Endothelial cell of umbilical vein (primary cell): ENCODE measurements around the gene UPF2. TPM values are rescaled to one million over a fixed set of nuclear protein-coding genes. Genes with fewer than 3 reads are reported as not detected.

ENCODE experiments used
- BruUV-seq: library from RNA; stranded (reverse); fragments of 400-500 nt; replicated peaks from 2 replicates; lab custom pipeline; 2021; lab: Mats Ljungman, UMichigan
- CTCF ChIA-PET: fragments of 300-600, 350-600 bp; sonication (Branson Sonifier 250); formaldehyde crosslinking; loops from one replicate; lab custom pipeline; 2021; ENCODE audit warnings: antibody characterized with exemption, inconsistent platforms; lab: Charles Lee
- POLR2A ChIA-PET: fragments of 300-600, 350-600 bp; sonication (Branson Sonifier 250); formaldehyde crosslinking; loops from one replicate; lab custom pipeline; 2021; ENCODE audit warnings: antibody characterized with exemption, inconsistent platforms; lab: Charles Lee
- DNase-seq: peaks from one replicate; pipeline ENCODE4 v3.0.0-alpha.2; 2011; ENCODE audit warnings: low read depth, low spot score
- FAIRE-seq: peaks from 2 replicates; lab custom pipeline; 2011; peaks lifted over from hg19 to GRCh38; lab: Jason Lieb, UNC
- H2AFZ ChIP-seq: 2 replicates; pipeline ENCODE4 v1.6.0; 2012; ENCODE audit warnings: low read depth, low read length, control low read depth, inconsistent platforms
- H3K27ac ChIP-seq: 2 replicates; pipeline ENCODE4 v1.5.1; 2011; ENCODE audit warnings: low read depth, mild to moderate bottlenecking, control low read depth, low read length, moderate library complexity; ENCODE audit not compliant: insufficient read depth
- H3K27me3 ChIP-seq, 2 experiments: 2 replicates each; pipeline versions ENCODE4 v1.6.0 to v1.6.1; 2011; ENCODE audit warnings: low read length in 2 of 2, mixed read lengths in 1 of 2; ENCODE audit not compliant: control insufficient read depth in 2 of 2, insufficient read depth in 2 of 2
- H3K36me3 ChIP-seq, 2 experiments: 2 replicates in 1 of 2; 3 replicates in 1 of 2; pipeline ENCODE4 v1.5.1; 2011; ENCODE audit warnings: low read length in 2 of 2, mild to moderate bottlenecking in 1 of 2, moderate library complexity in 1 of 2; ENCODE audit not compliant: control insufficient read depth in 2 of 2, insufficient read depth in 2 of 2; ENCODE audit errors: extremely low read depth in 1 of 2
- H3K4me1 ChIP-seq: 3 replicates; pipeline ENCODE4 v1.5.1; 2011; ENCODE audit warnings: mild to moderate bottlenecking, low read length; ENCODE audit not compliant: control insufficient read depth, insufficient read depth; ENCODE audit errors: extremely low read depth
- H3K4me2 ChIP-seq: 2 replicates; pipeline ENCODE4 v1.6.1; 2011; ENCODE audit warnings: low read length, control low read depth, mixed read lengths; ENCODE audit not compliant: insufficient read depth
- H3K4me3 ChIP-seq, 3 experiments: fragments of 200-600 bp in 1 of 3; sonication (generic), shearing (Covaris generic) in 1 of 3; replicated peaks in 1 of 3; 2 replicates each; pipeline ENCODE4 v1.5.1; 2011 to 2016; ENCODE audit warnings: control low read depth in 3 of 3, low read length in 3 of 3, mild to moderate bottlenecking in 2 of 3, inconsistent platforms in 1 of 3, low read depth in 1 of 3, moderate library complexity in 1 of 3; ENCODE audit not compliant: insufficient read depth in 1 of 3
- H3K79me2 ChIP-seq: 2 replicates; pipeline ENCODE4 v1.6.0; 2012; ENCODE audit warnings: low read length, inconsistent platforms; ENCODE audit not compliant: control insufficient read depth, insufficient read depth
- H3K9ac ChIP-seq: replicated peaks from 2 replicates; pipeline ENCODE3; 2011; ENCODE audit warnings: low read length, control low read depth; ENCODE audit not compliant: insufficient read depth; ENCODE audit errors: extremely low read depth
- H3K9me1 ChIP-seq: replicated peaks from 3 replicates; pipeline ENCODE4 v1.6.0; 2011; ENCODE audit warnings: mild to moderate bottlenecking, low read length; ENCODE audit not compliant: control insufficient read depth, insufficient read depth; ENCODE audit errors: extremely low read depth
- H3K9me3 ChIP-seq: replicated peaks from 2 replicates; pipeline ENCODE4 v1.5.1; 2012; ENCODE audit warnings: low read length, inconsistent platforms; ENCODE audit not compliant: control insufficient read depth, insufficient read depth
- H4K20me1 ChIP-seq: replicated peaks from 2 replicates; pipeline ENCODE3; 2011; ENCODE audit warnings: mild to moderate bottlenecking, low read length; ENCODE audit not compliant: control insufficient read depth, insufficient read depth; ENCODE audit errors: extremely low read depth
- CTCF ChIP-seq, 2 donors: IDR thresholded peaks; 1 replicate in 1 of 2; 2 replicates in 1 of 2; pipeline ENCODE4 v1.5.1; 2011; ENCODE audit warnings: low read length in 2 of 2, mild to moderate bottlenecking in 2 of 2, moderate library complexity in 2 of 2, control low read depth in 1 of 2, inconsistent platforms in 1 of 2, low read depth in 1 of 2; ENCODE audit not compliant: insufficient read depth in 1 of 2; ENCODE audit errors: extremely low read depth in 1 of 2
- EZH2 ChIP-seq: IDR thresholded peaks from 2 replicates; pipeline ENCODE4 v1.6.1; 2012; ENCODE audit warnings: borderline replicate concordance, low read depth, mild to moderate bottlenecking, moderate library complexity, low read length, inconsistent platforms; ENCODE audit not compliant: severe bottlenecking
- FOS ChIP-seq: IDR thresholded peaks from 2 replicates; pipeline ENCODE4 v1.6.1; 2011; ENCODE audit warnings: mild to moderate bottlenecking, low read length, moderate library complexity, borderline replicate concordance; ENCODE audit not compliant: insufficient read depth
- GATA2 ChIP-seq: IDR thresholded peaks from 2 replicates; pipeline ENCODE4 v1.7.0; 2011; ENCODE audit warnings: low read depth, mild to moderate bottlenecking, moderate library complexity, mixed read lengths, low read length; ENCODE audit not compliant: insufficient read length, insufficient read depth
- JUN ChIP-seq: IDR thresholded peaks from 2 replicates; pipeline ENCODE4 v1.6.1; 2011; ENCODE audit warnings: borderline replicate concordance, low read depth; ENCODE audit not compliant: insufficient read length, insufficient read depth
- MAX ChIP-seq: IDR thresholded peaks from 2 replicates; pipeline ENCODE4 v1.6.1; 2011; ENCODE audit not compliant: insufficient read depth, insufficient read length
- MYC ChIP-seq: IDR thresholded peaks from one replicate; pipeline ENCODE4 v1.6.1; 2011; ENCODE audit warnings: mild to moderate bottlenecking, low read depth, low read length
- POLR2A ChIP-seq: IDR thresholded peaks from 2 replicates; pipeline ENCODE4 v1.6.1; 2012; ENCODE audit warnings: low read depth, mild to moderate bottlenecking, control low read depth, low read length
- POLR2AphosphoS5 ChIP-seq: IDR thresholded peaks from 2 replicates; pipeline ENCODE4 v1.6.1; 2012; ENCODE audit warnings: low read depth, mild to moderate bottlenecking, control low read depth, low read length, moderate library complexity; ENCODE audit not compliant: insufficient read depth
- dilution Hi-C: fragments of 300-500 bp; cut with MboI; formaldehyde crosslinking; loops from one replicate; pipeline ENCODE4 v1.15.0; 2019; ENCODE audit warnings: low sequenced_read_pairs; ENCODE audit not compliant: extremely low pct_ligation_motif_present
- intact Hi-C: fragments of 100-400 bp; cut with micrococcal nuclease; formaldehyde crosslinking; loops from one replicate; pipeline ENCODE4 v1.10.0; 2022
- polyA plus RNA-seq, 4 experiments: library from polyadenylated mRNA; depleted of rRNA in 3 of 4; stranded (reverse) in 3 of 4; unstranded in 1 of 4; fragments of >200 nt; gene quantifications; 2 replicates each; pipeline versions ENCODE4 v1.2.1 to v1.2.3, GENCODE V29; 2011 to 2012; ENCODE audit warnings: missing spikeins in 1 of 4
- total RNA-seq: library from RNA; stranded (reverse); gene quantifications from 2 replicates; pipeline ENCODE4 v1.2.3, GENCODE V29; 2021

The UPF2 gene
- total and polyA plus RNA-seq, 2 donors (not counting 3 experiments of a cell fraction or from before 2014, with no cell fraction given), result 4.8 to 27.7 TPM

GRCh38 chr10:12006671-12007070 is 35.9 kb downstream of the UPF2 start:
- FAIRE-seq (no peak), DNase-seq (no peak)
- dilution Hi-C loops, result no loop called here
- Histone ChIP-seq H3K4me3 (no peak overlapping the region), H3K36me3 (peaks cover 9 to 19% of the 10 kb centered on the region in 2 experiments), H4K20me1 (no peaks in the 10 kb centered on the region), H3K27ac (peak overlapping the region; percentile 18), H3K4me2 (peak overlapping the region; percentile 31), H3K27me3 (no peaks in the 10 kb centered on the region), H3K79me2 (peaks cover 9% of the 10 kb centered on the region), H2AFZ (no peak overlapping the region), H3K9me1 (no peaks in the 10 kb centered on the region), H3K4me1 (peaks cover 8% of the 10 kb centered on the region), H3K9ac (no peak overlapping the region), H3K9me3 (peaks cover 1% of the 10 kb centered on the region)
- BruUV-seq, result no TSS peak
- intact Hi-C loops, result no loop called here
- no peak for TF ChIP-seq MYC
- no peak for TF ChIP-seq GATA2
- ChIA-PET POLR2A (no interaction called here), CTCF (interaction anchor here (1.1 kb wide), 1 partner anchor 20 kb away, joined by 4 read pairs; no protein-coding TSS in a partner anchor)

GRCh38 chr10:11993834-11994468 is 48.7 kb downstream of the UPF2 start:
- FAIRE-seq (peak; percentile 73), DNase-seq (peak; percentile 65)
- no peak for TF ChIP-seq GATA2
- no peak for TF ChIP-seq CTCF (IDR thresholded peaks at IDR 0.05; ENCODE audit: extremely low read depth in 1 of 2, insufficient read depth in 1 of 2, low read depth in 1 of 2, low read length in 2 of 2)
- no peak for TF ChIP-seq JUN
- no peak for TF ChIP-seq POLR2A
- no peak for TF ChIP-seq MAX
- no peak for TF ChIP-seq POLR2AphosphoS5
- TF ChIP-seq FOS, result no peak
- TF ChIP-seq EZH2, result no peak
- TF ChIP-seq MYC, result no peak
- no peaks in the 10 kb centered on the region for H3K79me2 ChIP-seq
- CTCF ChIA-PET, result interaction anchor here (0.8 to 2.2 kb wide), 5 partner anchors 8 to 269 kb away, joined by 3 to 9 read pairs (median 3); no protein-coding TSS in a partner anchor
- peaks cover 16% of the 10 kb centered on the region for H3K4me1 ChIP-seq
- H4K20me1 ChIP-seq, result no peaks in the 10 kb centered on the region
- H3K4me2 ChIP-seq, result peak overlapping the region; percentile 49
- H3K27ac ChIP-seq, result peak overlapping the region; percentile 53
- dilution Hi-C loops (no loop called here), intact Hi-C loops (no loop called here)
- H3K9ac ChIP-seq, result no peak overlapping the region
- H3K27me3 ChIP-seq, result no peaks in the 10 kb centered on the region
- H3K4me3 ChIP-seq, result no peak overlapping the region
- no peaks in the 10 kb centered on the region for H3K9me1 ChIP-seq
- no peak overlapping the region for H2AFZ ChIP-seq
- H3K36me3 ChIP-seq, result peaks cover 0 to 8% of the 10 kb centered on the region in 2 experiments
- TSS peak; percentile 20 for BruUV-seq
- POLR2A ChIA-PET, result interaction anchor here (0.8 kb wide), 1 partner anchor 202 kb away, joined by 4 read pairs; the partner anchor contains the start of genes CDC123 and NUDT5
- H3K9me3 ChIP-seq, result no peaks in the 10 kb centered on the region
